GM12873 (cell line): Measurements from ENCODE around the gene ATP2B2.

Experiments used
- TF ChIP-seq, protein P1 (sequence below): IDR thresholded peaks from 2 replicates; pipeline ENCODE4 v1.5.1; 2012; ENCODE audit warnings: low read depth, mild to moderate bottlenecking, moderate library complexity, low read length, control low read depth; ENCODE audit not compliant: insufficient read depth; ENCODE audit errors: missing control alignments

ATP2B2 gene

GRCh38 chr3:10390641-10391373 is 114.6 kb downstream of the ATP2B2 start:
- TF ChIP-seq, protein P1, sequence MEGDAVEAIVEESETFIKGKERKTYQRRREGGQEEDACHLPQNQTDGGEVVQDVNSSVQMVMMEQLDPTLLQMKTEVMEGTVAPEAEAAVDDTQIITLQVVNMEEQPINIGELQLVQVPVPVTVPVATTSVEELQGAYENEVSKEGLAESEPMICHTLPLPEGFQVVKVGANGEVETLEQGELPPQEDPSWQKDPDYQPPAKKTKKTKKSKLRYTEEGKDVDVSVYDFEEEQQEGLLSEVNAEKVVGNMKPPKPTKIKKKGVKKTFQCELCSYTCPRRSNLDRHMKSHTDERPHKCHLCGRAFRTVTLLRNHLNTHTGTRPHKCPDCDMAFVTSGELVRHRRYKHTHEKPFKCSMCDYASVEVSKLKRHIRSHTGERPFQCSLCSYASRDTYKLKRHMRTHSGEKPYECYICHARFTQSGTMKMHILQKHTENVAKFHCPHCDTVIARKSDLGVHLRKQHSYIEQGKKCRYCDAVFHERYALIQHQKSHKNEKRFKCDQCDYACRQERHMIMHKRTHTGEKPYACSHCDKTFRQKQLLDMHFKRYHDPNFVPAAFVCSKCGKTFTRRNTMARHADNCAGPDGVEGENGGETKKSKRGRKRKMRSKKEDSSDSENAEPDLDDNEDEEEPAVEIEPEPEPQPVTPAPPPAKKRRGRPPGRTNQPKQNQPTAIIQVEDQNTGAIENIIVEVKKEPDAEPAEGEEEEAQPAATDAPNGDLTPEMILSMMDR = no peak

DNA sequence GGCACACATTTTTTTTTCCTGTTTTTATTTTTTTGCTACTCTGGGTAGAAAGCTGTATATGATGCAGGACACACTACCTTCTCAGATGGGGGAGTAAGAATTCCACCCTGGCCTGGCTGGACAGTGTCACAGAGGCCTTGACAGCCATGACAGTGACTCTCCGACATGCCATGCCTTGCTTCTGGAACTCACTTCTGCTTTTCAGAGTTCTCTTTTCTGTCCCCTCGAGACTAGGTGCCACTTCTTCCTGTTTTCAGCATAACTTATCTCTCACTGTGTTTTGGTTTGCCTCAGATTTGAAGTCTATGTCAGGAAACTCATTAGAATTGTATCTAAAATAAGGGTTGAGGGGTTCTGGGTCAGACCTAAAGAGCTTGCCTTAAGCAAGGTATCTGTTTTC is 115.4 kb downstream of the ATP2B2 start:
- TF ChIP-seq, protein P1 = no peak

GRCh38 chr3:10389339-10389738 is 116.0 kb downstream of the ATP2B2 start:
- TF ChIP-seq, protein P1 = no peak

GRCh38 chr3:10387881-10388609 is 117.3 kb downstream of the ATP2B2 start:
- TF ChIP-seq, protein P1 = no peak

DNA sequence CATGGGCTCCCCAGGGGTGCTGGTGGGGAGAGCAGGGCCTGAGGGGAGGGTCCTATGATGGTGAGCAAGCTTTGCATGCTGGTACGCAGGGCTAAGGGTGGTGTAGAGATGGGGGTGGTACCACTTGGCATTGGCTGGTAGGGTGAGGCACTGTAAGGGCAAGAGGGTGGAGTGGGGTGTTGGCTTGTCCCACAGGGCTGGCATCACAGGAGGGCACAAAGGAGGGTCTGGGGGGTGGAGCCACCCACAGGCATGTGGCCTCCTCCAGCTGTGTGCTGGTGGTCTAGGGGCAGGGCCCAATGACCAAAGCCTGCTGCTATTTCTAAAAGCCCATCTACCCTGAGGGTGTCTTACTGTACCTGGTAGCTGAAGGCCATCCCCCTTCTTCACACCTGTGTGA is 119.3 kb downstream of the ATP2B2 start:
- TF ChIP-seq, protein P1 = no peak

DNA sequence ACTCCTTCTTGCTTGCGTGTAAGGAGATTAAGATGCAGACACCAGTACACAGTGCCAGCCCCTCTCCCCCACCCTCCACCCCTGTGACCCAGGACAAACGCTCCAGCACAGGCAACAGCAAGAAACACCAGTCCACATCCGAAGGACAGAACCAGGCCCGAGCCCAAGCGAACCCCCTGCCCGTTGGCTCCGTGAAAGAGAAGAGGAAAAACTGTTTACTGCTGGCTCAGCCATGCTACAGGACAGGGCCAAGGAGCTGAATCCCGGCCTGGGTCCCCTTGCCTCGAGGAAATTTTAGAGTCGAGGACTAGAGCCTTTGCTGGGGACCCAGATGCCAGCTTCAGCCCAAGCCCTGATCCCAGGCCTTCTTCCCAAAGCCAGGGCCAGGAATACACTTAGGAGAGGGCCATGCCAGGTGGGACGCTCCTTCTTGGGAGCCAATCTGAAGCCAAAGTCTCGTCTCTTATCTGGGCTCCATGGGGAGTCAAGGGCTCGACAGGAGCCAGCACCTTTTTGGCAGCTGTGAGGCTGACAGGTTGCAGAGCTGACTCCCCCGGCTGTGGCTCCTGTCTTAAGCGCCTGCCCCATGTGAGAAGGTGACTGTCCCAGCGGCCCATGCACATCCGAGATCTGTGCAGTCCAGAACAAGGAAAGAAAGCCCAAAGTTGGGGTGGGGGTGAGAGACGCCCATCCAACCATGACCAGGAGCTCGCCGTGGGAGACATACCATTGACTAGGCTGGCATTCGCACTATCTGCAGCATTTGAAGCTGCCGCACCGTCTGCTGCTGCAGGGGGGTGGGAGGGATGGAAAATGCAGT is 120.6 kb downstream of the ATP2B2 start:
- TF ChIP-seq, protein P1 = no peak

- TF ChIP-seq, protein P1 = no peak
Observed at GRCh38 chr3:10383850-10384248, 121.5 kb downstream of the ATP2B2 start.
